Endothelial cell of umbilical vein (primary cell): ENCODE data around the gene USH1C.

Experiments
- CTCF ChIP-seq, 2 donors: IDR thresholded peaks; 1 replicate in 1 of 2; 2 replicates in 1 of 2; pipeline ENCODE4 v1.5.1; 2011; ENCODE audit warnings: low read length in 2 of 2, mild to moderate bottlenecking in 2 of 2, moderate library complexity in 2 of 2, control low read depth in 1 of 2, inconsistent platforms in 1 of 2, low read depth in 1 of 2; ENCODE audit not compliant: insufficient read depth in 1 of 2; ENCODE audit errors: extremely low read depth in 1 of 2
- GATA2 ChIP-seq: IDR thresholded peaks from 2 replicates; pipeline ENCODE4 v1.7.0; 2011; ENCODE audit warnings: low read depth, mild to moderate bottlenecking, moderate library complexity, mixed read lengths, low read length; ENCODE audit not compliant: insufficient read length, insufficient read depth
- JUN ChIP-seq: IDR thresholded peaks from 2 replicates; pipeline ENCODE4 v1.6.1; 2011; ENCODE audit warnings: borderline replicate concordance, low read depth; ENCODE audit not compliant: insufficient read length, insufficient read depth
- POLR2A ChIP-seq: IDR thresholded peaks from 2 replicates; pipeline ENCODE4 v1.6.1; 2012; ENCODE audit warnings: low read depth, mild to moderate bottlenecking, control low read depth, low read length
- POLR2AphosphoS5 ChIP-seq: IDR thresholded peaks from 2 replicates; pipeline ENCODE4 v1.6.1; 2012; ENCODE audit warnings: low read depth, mild to moderate bottlenecking, control low read depth, low read length, moderate library complexity; ENCODE audit not compliant: insufficient read depth

DNA sequence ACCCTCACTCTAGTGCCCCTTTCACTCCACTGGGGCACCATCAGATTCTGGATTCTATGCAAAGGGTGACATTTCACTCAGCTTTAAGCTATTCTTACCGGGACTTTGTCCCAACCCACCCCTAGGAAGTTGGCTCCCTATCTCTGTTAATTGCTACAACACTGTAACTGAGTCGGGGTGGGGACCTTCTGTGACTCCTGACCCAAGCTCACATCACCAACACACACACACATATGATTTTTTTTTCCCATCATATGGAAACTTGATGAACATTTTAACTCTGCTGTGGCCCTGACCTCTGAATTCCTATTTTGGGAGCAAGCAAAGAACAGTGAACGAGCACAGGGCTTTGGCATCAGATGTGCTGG lies 16.6 kb downstream of the USH1C start:
- no peak for TF ChIP-seq CTCF (IDR thresholded peaks at IDR 0.05; ENCODE audit: extremely low read depth in 1 of 2, insufficient read depth in 1 of 2, low read depth in 1 of 2, low read length in 2 of 2)
- TF ChIP-seq GATA2 = no peak
- no peak for TF ChIP-seq POLR2A
- TF ChIP-seq JUN = no peak
- TF ChIP-seq POLR2AphosphoS5 = no peak
